Prostate gland (tissue), 2 donors: ENCODE results near the gene STEAP1B.

Experiments
- POLR2A ChIP-seq: fragments of 450-650 bp; IDR thresholded peaks from one replicate; pipeline ENCODE4 v1.6.1; 2016; ENCODE audit warnings: antibody characterized with exemption, mild to moderate bottlenecking
- POLR2AphosphoS5 ChIP-seq: sonication (generic); formaldehyde crosslinking; IDR thresholded peaks from one replicate; pipeline ENCODE4 v1.6.1; 2017; ENCODE audit warnings: antibody characterized with exemption
- TF ChIP-seq, protein P1 (sequence below), 4 experiments: fragments of 200-600 bp in 2 of 4; fragments of 450-650 bp in 2 of 4; sonication (generic) in 2 of 4; IDR thresholded peaks; 1 replicate in 3 of 4; 2 replicates in 1 of 4; pipeline ENCODE4 v1.5.1; 2016 to 2019; ENCODE audit warnings: antibody characterized with exemption in 4 of 4, mild to moderate bottlenecking in 2 of 4, moderate library complexity in 2 of 4

DNA sequence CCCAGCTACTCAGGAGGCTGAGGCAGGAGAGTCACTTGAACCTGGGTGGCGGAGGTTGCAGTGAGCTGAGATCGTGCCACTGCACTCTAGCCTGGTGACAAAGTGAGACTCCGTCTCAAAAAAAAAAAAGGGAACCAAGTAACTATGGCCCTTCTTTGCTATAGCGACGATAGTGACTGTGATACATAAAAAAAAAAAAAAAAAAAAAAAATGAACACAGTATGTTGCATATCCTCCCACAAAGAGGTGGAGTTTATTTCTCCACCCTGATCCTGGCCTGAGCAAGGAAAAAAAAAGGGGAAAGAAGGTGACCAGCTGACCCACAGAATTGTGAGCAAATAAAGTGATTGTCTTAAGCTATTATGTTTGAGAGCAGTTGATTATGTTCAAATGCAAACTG, 42.3 kb upstream of the STEAP1B start:
- TF ChIP-seq, protein P1, sequence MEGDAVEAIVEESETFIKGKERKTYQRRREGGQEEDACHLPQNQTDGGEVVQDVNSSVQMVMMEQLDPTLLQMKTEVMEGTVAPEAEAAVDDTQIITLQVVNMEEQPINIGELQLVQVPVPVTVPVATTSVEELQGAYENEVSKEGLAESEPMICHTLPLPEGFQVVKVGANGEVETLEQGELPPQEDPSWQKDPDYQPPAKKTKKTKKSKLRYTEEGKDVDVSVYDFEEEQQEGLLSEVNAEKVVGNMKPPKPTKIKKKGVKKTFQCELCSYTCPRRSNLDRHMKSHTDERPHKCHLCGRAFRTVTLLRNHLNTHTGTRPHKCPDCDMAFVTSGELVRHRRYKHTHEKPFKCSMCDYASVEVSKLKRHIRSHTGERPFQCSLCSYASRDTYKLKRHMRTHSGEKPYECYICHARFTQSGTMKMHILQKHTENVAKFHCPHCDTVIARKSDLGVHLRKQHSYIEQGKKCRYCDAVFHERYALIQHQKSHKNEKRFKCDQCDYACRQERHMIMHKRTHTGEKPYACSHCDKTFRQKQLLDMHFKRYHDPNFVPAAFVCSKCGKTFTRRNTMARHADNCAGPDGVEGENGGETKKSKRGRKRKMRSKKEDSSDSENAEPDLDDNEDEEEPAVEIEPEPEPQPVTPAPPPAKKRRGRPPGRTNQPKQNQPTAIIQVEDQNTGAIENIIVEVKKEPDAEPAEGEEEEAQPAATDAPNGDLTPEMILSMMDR (IDR thresholded peaks at IDR 0.05): no peak
- TF ChIP-seq POLR2A (no peak), POLR2AphosphoS5 (no peak)
